ENCODE measurements around the gene KCNJ6. TPM values are rescaled to one million over a fixed set of nuclear protein-coding genes. Genes with fewer than 3 reads are reported as not detected.

Gene KCNJ6
- total and polyA plus RNA-seq, 2 of the 8 experiments (the other 6 are each of a cell fraction or from before 2014, with no cell fraction given): 0.51 to 1.2 TPM

DNA sequence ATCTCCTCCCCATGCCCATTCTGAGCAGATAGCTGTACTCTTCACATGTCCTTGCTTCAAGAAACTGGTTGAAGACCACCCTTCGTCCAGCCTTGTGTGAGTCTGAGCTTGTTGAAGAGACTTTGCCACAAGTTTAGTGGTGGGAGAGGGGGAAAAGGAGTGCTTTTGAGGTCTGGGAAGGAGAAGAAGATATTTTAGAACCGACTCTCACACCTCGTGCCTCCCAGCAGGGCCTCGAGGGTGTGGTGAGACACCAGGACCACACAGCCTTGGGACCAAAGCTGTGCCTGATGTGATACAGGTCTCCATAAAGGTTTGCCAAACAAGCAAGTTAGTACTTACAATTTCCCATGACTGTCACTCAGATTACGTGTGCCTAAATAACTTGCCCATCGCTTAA is 347.8 kb downstream of the KCNJ6 start:
- H3K36me3 ChIP-seq (ENCODE audit: control insufficient read depth in 2 of 4, insufficient read depth in 4 of 4, low read length in 3 of 4): no peaks in the 10 kb centered on the region
- 86% methylated on average over 6 of the region's 6 CpGs; no CpG with 5 or more reads in 1 of the 2 experiments for whole genome bisulfite sequencing, 2 experiments (ENCODE audit: extremely low coverage in 1 of 2, insufficient coverage in 1 of 2, insufficient read length in 1 of 2, insufficient replicate concordance in 2 of 2, low coverage in 1 of 2, low lambda C conversion rate in 2 of 2, missing lambda C conversion rate in 1 of 2)
- no peak overlapping the region for H3K4me2 ChIP-seq (ENCODE audit: insufficient read depth in 1 of 2, low read depth in 2 of 2, low read length in 2 of 2)
- no peak overlapping the region for H3K14ac ChIP-seq (ENCODE audit: insufficient read length)
- peaks cover 5% of the 10 kb centered on the region; the same call in 1 of the 2 replicates for H3K23me2 ChIP-seq (ENCODE audit: low read depth, low read length)
- CTCF ChIA-PET (ENCODE audit: partially characterized antibody): interaction anchor here (1.2 to 2.3 kb wide), 6 partner anchors 11 to 294 kb away, joined by 3 to 7 read pairs (median 4); no protein-coding TSS in a partner anchor
- no peak overlapping the region for H3K23ac ChIP-seq (ENCODE audit: insufficient read length)
- no peak overlapping the region for H2BK15ac ChIP-seq (ENCODE audit: low read length)
- no peak overlapping the region for H2BK12ac ChIP-seq (ENCODE audit: low read depth, low read length)
- POLR2A ChIA-PET (ENCODE audit: partially characterized antibody): interaction anchor here (1.0 to 1.7 kb wide), 3 partner anchors 17 to 26 kb away, joined by 3 to 4 read pairs (median 3); no protein-coding TSS in a partner anchor
- H3K4me3 ChIP-seq (ENCODE audit: extremely low read depth in 1 of 4, insufficient read depth in 2 of 4, low read depth in 3 of 4, low read length in 4 of 4): no peak overlapping the region
- H2BK120ac ChIP-seq (replicated peaks; ENCODE audit: low read depth, low read length): no peak overlapping the region
- H2AFZ ChIP-seq (ENCODE audit: low read length): no peak overlapping the region
- H3K56ac ChIP-seq (replicated peaks; ENCODE audit: insufficient read length, low read depth, low read length): no peak overlapping the region
- no peak overlapping the region for H4K91ac ChIP-seq (replicated peaks; ENCODE audit: insufficient read length, low read length)
- no peak overlapping the region for H4K5ac ChIP-seq (ENCODE audit: insufficient read length, low read depth, low read length)
- FAIRE-seq: no peak
- H4K20me1 ChIP-seq (replicated peaks in 1 of 2; ENCODE audit: control insufficient read depth in 1 of 2, insufficient read depth in 2 of 2, low read length in 2 of 2): no peaks in the 10 kb centered on the region
- H3K27me3 ChIP-seq (replicated peaks in 1 of 4; ENCODE audit: control insufficient read depth in 3 of 4, extremely low read depth in 1 of 4, insufficient read depth in 3 of 4, low read length in 3 of 4): no peaks in the 10 kb centered on the region
- H2AK5ac ChIP-seq (ENCODE audit: low read depth, low read length): no peak overlapping the region
- H3K9ac ChIP-seq (replicated peaks in 1 of 4; ENCODE audit: extremely low read depth in 1 of 4, low read depth in 3 of 4, low read length in 3 of 4): no peak overlapping the region
- H2BK5ac ChIP-seq (ENCODE audit: low read depth, low read length): no peak overlapping the region
- no peak overlapping the region for H3K27ac ChIP-seq (ENCODE audit: low read depth, low read length)
- no peaks in the 10 kb centered on the region for H3K79me1 ChIP-seq (ENCODE audit: low read depth, low read length)
- H3K4me1 ChIP-seq (replicated peaks in 1 of 4; ENCODE audit: control insufficient read depth in 3 of 4, insufficient read depth in 4 of 4, low read length in 3 of 4): peaks cover 4 to 13% (median 12%) of the 10 kb centered on the region in 4 experiments
- no peak overlapping the region for H3K4ac ChIP-seq (replicated peaks; ENCODE audit: insufficient read length, low read depth, low read length)
- no peak overlapping the region for H2BK20ac ChIP-seq (ENCODE audit: low read length)
- no peak overlapping the region for H4K8ac ChIP-seq (ENCODE audit: extremely low read depth, insufficient read depth, low read length)
- TF ChIP-seq SP1 (IDR thresholded peaks at IDR 0.05; ENCODE audit: low read depth, low read length) (no peak), FOSL1 (IDR thresholded peaks at IDR 0.05; ENCODE audit: insufficient read depth, low read depth, low read length) (no peak), SIX5 (IDR thresholded peaks at IDR 0.05; ENCODE audit: low read depth, low read length) (no peak), TEAD4 (IDR thresholded peaks at IDR 0.05; ENCODE audit: low read depth, low read length) (no peak), RXRA (IDR thresholded peaks at IDR 0.05; ENCODE audit: insufficient read depth, low read depth, low read length) (no peak), SP2 (IDR thresholded peaks at IDR 0.05; ENCODE audit: low read length) (no peak), GTF2F1 (IDR thresholded peaks at IDR 0.05; ENCODE audit: borderline replicate concordance, low read depth, low read length) (no peak), MAFK (IDR thresholded peaks at IDR 0.05; ENCODE audit: low read depth, low read length) (no peak), ZNF274 (IDR thresholded peaks at IDR 0.05; ENCODE audit: borderline replicate concordance, extremely low read depth, low read length) (no peak)
- TF ChIP-seq, protein P1, sequence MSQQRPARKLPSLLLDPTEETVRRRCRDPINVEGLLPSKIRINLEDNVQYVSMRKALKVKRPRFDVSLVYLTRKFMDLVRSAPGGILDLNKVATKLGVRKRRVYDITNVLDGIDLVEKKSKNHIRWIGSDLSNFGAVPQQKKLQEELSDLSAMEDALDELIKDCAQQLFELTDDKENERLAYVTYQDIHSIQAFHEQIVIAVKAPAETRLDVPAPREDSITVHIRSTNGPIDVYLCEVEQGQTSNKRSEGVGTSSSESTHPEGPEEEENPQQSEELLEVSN (IDR thresholded peaks at IDR 0.05): no peak
- H3K9me3 ChIP-seq (ENCODE audit: insufficient read depth in 2 of 2, low read depth in 1 of 2, low read length in 1 of 2): peaks cover 0 to 3% of the 10 kb centered on the region in 2 experiments; a peak in 1 of 4 replicates
- H3K79me2 ChIP-seq (ENCODE audit: control insufficient read depth in 1 of 2, insufficient read depth in 2 of 2, low read length in 2 of 2): no peaks in the 10 kb centered on the region
- no peak overlapping the region for H3K18ac ChIP-seq (ENCODE audit: extremely low read depth, low read length)
- no peak for DNase-seq (ENCODE audit: low read depth in 1 of 2, low spot score in 2 of 2)
